NCI-H1417 (cell line): Measurements from ENCODE around the gene OVOL2.
A peak's percentile ranks its signal among the peaks of the same experiment; 100 is the strongest.
"Not testable (repeated sequence)": the region's sequence is repeated elsewhere in the genome, so short reads cannot be mapped to it uniquely, and the experiment has no call there.

Experiments used
- DNase-seq, 3 experiments: peaks; one replicate each; lab custom pipeline; 2025; lab: John Stamatoyannopoulos, UW

OVOL2 gene

DNA sequence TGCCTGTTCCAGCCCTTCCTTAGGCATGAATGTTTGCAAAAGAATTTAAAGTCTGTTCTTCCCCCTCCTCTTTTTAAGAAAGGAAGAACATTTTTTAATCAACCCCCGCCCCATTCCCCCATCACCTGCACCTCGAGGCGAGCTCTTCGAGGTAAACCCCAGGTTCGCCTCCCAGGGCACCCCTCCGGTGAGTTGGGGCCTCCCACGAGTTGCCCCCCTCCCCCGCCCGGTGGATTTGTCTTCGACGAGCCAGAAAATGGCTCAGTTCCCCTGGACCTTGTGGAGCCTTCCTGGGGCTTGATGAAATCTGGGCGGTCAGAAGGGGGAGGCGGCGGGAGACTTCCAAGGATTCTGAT is 256 bp upstream of the OVOL2 start:
- DNase-seq, result peak in 2 of 3 experiments; percentile 13 to 80

DNA sequence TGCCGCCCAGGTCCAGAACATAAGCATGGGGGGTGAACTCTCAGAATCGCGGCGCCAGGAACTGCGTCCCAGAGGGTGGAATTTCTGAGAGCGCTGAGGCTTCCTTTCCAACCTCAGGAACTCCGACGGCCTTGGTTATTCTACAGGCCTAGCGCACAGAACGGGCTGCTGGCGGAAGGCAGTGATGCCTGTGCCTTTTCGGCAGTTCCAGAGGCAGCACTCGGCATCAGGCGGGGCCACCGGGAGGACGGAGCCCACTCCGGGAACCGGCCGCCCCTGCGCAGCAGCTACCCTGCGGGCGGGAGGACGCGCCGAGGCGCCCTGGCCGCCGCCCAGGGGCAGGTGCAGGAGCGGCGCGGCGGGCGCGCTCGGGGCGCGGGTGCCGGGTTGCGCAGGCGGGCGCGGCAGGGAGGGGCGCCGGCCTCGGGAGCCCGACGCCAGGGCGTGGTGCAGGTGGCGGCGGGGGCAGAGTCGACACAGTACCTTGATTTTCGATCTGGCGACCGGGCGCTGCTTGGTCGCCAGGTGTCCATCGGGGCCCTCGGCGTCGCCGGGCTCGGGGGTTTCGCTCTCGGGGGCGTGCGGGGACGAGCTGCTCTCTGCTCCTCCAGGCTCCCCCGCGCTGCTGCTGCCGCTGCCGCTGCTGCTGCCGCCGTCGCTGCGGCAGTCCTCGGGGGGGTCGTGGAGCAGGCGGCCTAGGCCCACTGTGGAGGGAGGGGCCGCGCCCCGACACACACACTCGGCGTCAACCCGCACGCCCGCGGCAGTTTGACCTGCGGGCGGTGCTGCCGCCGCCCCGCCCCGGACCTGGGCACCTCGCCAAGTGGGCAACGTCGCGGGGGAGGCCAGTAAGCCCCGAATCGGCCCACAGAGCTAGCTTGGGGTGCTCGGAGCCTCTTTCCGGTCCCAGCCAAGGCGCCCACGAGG is 1.3 kb downstream of the OVOL2 start:
- peak; percentile 64 to 96 (median 92) for DNase-seq

DNA sequence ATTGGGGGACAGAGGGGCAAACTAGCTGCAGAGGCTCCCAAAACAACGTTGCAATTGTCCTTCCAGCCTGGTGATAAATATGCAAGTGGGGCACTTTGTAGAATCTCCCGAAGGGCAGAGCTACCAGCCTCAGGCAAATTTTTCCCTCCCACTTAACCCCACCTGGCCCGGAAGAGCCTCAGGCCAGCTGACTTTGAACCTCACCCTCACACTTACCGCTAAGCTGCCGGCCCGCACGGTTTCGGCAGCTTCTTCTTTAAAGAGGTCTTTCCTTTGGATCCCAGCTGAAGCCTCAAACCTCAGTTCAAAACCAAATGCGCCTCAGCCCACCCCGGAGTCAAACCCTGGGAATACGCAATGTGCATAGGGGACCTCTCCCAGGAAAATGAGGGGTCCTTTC is 2.5 kb downstream of the OVOL2 start:
- peak in 1 of 3 experiments; percentile 7 for DNase-seq

DNA sequence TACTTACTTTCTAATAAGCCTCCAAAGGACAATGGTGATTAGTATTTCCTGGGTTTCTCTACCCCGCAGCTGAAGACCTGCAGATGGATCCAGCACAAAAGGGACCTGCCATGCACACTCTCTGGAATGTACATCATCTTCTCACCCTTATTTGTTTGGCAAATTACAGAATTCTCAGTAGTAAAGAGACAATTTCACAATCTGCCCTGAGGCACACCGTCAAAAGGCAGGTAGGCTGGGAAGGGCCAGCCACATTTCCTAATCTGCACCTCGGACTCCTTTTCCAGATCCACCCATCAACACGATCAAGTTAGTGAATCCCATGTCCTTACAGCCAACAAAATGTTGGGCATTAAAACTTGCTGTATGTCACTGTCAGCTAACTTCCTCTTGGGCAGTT is 4.9 kb downstream of the OVOL2 start:
- DNase-seq, result no peak

DNA sequence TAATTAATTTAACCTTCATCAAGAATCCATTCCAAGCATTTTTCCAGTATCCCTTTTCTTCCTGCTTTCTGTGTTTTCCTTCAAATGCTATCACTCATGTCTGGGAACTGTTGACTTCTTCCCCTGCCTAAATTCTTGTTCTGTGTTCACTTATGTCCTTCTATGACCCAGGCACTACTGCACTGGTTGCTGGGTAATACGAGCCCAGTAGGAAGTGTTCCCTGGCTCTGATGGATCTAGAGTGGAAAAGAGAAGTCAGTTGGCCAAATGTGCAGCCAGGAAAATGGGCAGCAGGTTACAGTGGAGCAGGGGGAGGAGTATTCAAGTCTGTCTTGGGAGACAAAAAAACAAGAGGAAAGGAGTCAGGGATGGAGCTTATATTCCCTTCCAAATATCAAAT is 7.1 kb downstream of the OVOL2 start:
- DNase-seq, result no peak

DNA sequence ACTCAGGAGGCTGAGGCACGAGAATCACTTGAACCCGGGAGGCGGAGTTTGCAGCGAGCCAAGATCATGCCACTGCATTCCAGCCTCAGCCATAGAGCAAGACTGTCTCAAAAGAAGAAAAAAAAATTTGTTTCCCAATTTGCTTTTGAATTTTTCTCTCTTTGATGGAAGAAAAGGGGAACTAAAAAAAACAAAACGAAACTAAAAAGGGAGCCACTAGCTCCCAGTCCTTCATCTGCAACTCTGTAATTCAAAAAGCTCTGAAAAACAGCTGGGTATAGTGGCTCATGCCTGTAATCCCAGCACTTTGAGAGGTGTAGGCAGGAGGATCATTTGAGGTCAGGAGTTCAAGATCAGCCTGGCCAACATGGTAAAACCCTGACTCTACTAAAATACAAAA is 9.5 kb downstream of the OVOL2 start:
- DNase-seq, result no peak

DNA sequence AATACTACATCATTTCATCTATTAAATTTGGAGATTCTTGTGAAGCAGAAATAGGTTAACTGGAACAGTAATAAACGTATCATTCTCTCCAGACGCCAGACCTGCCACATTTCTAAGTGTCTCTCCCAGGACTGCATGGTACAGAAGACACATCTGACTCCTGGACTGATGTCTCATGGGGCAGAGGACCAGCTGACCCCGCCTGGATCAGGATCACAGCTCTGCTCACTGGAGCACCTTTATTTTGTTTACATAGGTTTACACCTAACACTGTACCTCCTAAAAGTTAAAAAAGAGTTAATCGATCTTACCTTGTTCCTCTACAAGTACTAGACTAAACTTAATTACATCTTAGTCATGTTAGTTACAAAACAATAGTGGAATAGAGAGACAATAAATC is 11.2 kb downstream of the OVOL2 start:
- no peak for DNase-seq

DNA sequence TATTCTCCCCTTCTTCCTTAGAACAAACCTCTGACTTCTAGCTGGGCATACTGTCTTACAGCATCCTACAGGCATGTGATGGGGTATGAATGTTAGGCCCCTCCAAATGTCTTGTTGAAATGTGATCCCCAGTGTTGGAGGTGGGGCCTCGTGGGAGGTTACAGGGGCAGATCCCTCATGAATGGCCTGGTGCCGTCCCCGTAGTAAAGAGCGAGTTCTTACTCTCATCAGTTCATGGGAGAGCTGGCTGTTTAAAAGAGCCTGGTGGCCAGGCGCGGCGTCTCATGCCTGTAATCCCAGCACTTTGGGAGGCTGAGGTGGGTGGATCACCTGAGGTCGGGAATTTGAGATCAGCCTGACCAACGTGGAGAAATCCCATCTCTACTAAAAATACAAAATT is 15.5 kb downstream of the OVOL2 start:
- no peak for DNase-seq

DNA sequence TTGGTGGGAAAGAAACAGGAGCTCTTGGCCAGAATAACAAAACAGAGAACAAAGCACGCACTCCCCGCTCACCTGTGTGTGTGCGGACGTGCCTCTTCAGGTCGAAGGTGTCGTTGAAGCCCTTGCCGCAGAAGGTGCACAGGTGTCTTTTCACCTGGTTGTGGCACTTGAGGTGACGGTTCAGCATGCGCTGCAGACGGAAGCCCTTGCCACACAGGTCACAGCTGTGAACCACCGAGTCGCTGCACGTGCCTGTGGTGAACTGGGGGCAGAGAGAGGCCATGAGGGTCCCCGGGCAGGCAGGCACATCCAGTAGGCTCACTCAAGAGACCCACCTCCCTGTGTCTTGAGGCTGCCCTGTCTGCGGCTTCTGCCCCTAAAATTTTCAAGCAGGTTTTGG is 16.3 kb downstream of the OVOL2 start:
- DNase-seq, result no peak

DNA sequence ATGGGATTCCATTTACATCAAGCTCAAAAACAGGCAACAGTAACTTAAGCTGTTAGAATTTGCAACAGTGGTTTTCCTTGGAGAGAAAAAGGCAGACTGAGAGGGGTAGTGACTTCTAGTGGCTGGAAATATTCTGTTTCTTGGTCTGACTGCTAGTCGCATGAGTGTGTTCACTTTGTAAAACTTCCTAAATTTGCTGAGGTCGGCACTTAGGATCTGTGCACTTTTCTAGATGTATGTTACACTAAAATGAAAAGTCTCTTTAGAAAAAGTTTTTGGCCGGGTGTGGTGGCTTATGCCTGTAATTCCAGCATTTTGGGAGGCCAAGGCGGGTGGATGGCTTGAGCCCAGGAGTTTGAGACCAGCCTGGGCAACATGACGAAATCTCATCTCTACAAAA is 18.7 kb downstream of the OVOL2 start:
- DNase-seq, result no peak

DNA sequence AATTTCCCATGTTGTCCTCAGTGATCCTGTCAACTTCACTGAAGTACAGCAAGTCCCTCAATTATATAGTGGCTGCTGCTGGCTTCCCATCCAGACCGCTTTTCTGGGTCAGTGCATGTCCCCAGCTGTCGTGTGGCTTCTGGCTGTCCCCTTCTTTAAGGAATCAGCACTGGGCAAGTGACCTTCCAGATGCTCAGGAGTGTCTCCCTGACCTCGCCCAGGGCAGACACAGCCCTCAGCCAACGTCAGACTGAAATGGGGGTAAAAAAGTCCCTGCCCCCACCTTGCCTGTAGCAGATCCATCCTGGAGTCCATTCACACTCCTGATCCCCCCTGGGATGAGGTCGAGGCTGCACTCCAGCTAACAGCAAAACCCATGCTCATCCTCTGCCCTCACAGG is 23.7 kb downstream of the OVOL2 start:
- DNase-seq, result no peak

DNA sequence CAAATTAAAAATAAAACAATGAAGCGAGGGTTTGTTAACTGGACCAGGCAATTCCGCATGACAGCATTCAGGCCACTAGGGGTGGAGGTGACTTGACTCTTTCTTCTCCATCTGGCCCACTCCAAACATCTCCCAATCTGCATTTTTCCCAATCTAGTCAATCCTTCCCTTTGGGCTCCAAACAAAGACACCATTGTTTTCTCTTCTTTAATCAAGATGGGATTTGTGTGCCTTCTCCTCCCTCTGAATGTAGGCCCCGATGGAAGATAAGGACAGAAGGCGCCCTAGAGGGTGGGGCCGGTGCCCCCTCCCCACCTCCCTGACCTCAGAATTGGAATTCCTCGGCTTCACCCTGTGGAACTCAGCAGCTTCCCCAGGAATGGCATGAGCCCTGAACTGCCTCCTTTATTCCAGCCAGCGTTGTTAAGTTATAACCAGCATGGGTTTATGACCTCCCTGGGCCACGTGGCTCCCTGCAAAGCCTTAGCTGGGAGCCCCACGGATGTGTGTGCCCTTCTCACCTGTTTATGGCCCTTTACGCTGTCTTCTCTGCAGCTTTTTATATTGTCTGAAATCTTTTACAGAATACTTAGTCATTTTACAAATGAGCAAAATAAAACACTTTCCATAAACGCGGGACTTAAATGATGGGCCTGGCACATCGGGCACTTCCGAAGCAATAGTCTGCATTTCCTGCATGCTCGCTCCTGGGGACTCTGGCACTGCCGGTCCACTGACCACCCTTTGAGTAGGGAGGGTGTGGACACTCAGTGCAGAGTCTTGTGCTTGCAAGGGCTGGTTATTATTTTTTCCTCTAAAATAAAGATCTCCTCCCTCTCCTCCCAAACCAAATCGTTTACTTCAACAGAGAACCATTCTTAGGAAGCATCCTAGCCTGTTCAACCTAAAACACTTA is 24.5 kb downstream of the OVOL2 start:
- DNase-seq, result no peak

DNA sequence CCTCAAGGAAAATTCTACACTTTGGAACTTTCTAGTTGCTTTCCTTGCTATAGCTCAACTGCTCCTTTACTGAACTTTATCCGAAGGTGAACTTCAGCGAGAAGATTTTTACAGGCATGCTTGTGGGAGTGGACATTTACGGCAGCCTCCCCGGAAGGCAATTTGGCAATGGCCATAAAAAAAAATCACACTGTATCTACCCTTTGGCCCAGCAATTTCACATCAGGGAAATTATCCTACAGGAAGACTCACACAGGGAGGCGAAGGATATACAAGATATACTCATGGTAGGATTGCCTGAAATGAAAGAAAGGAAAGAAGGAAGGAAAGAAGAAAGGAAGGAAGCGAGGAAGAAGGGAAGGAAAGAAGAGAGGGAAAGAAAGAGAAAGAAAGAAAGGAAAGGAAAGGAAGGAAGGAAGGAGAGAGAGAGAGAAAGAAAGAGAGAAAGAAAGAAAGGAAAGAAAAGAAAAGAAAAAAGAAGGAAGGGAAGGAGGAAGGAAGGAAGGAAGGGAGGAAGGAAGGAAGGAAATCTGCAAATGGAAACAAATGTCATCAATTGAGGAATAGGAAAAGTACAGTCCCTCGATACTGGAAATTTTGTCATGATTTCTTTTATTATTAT is 25.7 kb downstream of the OVOL2 start:
- no peak for DNase-seq

DNA sequence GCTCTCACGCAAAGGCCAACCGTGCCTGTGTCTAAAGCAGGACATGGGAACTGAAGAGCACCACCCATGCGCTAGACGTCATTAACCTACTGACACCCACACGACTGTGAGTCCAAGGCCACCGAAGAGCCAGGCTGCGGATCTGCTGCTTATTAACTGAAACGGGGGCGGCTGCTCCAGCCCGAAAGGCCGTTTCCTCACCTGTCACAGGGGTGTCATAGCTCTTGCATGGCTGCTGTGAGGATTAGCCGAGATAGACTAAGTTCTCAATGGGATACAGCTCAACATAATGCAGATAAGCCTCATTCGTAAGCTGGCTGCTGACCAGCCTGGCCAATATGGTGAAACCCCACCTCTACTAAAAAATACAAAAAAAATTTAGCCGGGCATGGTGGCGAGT is 26.7 kb downstream of the OVOL2 start:
- DNase-seq, result no peak

DNA sequence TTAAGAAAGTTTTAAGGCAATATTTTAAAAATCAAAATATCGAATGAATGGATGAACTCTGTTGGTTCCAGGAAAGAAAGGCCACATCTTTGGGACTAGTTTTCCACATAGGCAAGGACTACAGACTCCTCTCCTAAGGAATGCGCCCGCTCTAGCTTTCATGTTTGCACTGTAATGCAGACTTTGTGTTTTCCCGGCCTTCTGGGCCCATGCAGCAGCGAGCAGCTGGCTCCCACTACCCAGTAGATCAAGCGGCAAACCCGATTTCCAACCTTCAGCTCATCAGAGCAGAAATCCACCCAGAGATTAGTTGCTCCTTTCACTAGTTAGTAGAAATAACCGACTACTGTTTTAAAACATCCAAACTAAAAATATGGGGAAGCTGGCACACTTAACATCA is 27.7 kb downstream of the OVOL2 start:
- DNase-seq, result no peak

DNA sequence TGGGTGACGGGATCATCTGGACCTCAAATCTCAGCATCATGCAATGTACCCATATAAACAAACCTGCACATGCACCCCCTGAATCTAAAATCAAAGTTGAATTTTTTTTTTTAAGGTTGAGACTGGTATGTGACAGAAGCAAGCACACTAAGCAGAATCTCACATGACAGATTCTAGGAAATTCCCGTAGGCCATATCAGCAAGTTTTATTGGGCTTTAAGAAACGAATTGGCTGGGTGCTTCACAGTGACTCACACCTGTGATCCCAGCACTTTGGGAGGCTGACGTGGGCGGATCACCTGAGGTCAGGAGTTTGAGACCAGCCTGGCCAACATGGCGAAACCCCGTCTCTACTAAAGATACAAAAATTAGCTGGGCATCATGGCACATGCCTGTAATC is 30.7 kb downstream of the OVOL2 start:
- not testable (repeated sequence) for DNase-seq

DNA sequence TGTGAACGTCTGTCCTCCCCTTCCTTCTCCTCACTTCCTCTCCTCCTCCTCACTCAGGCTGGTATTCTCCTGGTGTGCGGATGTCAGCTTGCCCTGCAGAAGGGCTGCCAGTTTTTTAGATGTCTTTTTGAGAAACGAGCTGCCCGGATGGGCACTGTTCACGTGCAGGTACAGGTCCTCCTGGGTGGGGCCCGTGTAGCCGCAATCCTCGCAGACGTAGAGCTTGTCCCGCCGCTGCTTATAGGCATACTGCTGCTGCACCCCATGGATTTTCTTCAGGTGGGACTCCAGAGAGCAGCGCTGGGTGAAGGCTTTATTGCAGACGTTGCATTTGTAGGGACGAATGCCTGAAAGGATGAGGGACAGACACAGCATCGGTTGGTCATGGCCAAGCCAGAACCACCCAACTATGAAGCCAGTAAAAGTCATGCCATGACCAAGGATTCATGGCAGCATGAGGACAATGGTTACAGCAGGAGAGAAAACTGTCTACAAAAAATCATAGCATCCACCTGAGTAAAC is 33.0 kb downstream of the OVOL2 start:
- DNase-seq, result no peak

DNA sequence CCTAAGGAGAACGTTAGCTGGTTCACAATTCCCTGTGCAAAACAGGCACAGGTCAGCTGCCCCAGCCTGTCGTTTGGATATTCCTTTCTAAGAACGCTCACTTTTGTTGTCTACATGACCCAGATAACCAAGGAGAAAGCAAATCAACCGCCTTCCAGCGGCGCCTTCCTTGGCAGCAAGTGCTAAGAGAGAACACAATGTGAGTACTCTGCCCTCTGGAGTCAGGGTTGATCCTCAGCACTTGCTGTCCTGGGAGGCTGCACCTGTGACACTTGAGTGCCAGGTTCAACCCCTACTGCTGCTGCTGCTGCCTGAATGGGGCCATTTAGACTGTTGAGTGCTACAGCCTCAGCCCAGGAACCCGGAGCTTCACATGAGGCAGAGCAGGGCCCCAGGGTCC is 36.8 kb downstream of the OVOL2 start:
- DNase-seq, result no peak

DNA sequence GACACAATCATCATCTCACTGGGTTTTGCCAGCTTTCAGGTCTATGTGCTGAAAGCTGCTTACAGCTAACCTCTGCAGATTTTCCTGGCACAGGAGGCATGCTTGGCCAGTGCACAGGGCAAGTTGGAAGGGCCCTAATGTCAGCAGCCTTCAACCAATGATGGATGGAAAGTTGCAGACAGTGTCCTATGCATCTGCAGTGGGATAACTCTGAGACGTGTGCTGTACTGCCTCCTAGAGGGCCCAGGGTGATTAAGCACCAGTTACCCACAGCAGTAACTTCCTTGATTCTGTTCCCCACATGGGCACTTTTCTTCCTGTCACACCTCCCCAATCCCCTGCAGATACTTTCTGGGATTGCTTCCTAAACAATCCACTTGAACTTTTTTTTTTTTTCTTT is 38.6 kb downstream of the OVOL2 start:
- DNase-seq, result no peak

DNA sequence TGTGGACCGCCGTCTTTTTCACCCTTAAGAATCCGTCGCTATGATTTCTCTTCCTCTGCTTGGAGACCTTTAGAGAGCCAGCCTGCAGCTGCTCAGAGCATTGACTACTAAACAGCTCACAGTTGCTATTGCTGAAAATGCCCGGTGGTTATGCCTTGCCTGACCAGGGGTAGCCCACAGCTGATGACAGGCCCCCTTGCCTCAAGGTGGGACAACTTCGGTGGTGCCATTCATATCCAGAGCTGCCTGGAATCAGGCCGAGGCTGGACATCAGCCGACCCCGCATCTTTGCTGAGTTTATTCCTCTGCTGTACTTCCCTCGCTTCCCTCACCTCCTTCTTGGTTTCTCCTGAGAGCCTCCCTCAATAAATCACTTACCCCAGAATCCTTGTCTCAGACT is 39.6 kb downstream of the OVOL2 start:
- DNase-seq, result no peak

DNA sequence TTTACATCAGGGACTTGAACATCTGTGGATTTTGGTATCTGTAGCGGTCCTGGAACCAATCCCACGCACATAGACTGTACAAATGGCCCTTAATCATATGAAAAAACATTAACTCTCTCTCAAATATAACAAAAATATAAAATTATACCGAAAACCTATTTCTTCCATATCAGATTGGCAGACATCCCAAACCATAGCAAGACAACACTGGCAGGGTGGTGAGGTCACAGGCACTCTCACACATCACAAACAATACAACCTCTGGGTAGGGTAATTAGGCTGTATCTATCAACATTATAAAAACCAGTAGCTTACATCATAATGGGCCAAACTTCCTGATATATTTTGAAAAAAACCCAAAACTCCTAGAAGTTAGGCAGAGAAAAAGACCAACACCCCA is 40.9 kb downstream of the OVOL2 start:
- DNase-seq, result no peak

DNA sequence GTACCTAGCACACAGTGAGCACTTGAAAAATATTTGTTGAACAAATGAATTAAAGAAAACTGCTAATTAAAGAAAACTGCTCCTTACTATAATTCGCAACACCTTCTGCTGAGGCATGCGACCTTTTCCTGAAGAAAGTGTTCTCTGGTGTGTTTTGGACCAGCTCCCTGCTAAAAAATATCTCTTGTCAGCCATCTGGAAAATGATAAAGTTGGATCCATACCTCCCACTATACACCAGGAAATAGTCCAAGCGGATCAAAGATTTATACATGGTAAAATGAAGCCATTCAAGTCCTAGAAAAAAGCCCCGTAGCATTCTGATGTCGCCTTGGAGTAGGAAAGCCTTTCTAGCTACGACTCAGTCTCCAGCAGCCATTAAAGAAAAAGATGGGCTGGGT is 43.3 kb downstream of the OVOL2 start:
- DNase-seq, result no peak
